ENCODE results near the gene SCAF1. TPM values are rescaled to one million over a fixed set of nuclear protein-coding genes. Genes with fewer than 3 reads are reported as not detected.

SCAF1 gene
- polyA plus RNA-seq, 1 experiment: 3.4 TPM

DNA sequence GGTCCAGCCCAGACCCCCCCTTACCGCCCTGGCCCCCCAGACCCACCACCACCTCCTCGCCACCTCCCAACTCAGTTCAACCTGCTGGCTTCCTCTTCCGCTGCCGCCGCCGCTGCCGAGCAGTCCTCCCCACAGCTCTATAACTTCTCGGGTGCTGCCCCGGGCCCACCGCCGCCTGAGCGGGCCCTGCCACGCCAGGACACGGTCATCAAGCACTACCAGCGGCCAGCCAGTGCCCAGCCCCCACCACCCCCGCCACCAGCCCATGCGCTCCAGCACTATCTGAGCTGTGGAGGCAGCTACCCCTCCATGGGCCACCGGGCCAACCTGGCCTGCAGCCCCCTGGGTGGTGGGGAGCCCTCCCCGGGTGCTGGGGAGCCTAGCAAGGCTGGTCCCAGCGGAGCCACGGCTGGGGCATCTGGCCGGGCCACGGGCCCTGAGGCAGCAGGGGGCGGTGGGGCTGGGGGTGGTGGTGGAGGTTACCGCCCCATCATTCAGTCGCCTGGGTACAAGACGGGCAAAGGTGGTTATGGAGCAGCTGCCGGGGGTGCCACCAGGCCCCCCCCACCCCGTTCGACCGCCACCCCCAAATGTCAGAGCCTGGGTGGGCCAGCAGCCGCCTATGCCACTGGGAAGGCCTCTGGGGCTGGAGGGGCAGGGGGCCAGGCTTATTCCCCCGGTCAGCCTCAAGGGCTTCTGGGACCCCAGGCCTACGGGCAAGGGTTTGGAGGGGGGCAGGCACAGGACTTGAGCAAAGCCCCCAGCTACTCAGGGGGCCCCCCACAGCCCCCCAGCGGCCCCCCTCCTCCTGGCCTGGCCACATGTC, 46.8 kb upstream of the SCAF1 start:
- Histone ChIP-seq H3K36me3 (ENCODE audit: control insufficient read depth, insufficient read depth, low read length) (peaks cover 17% of the 10 kb centered on the region), H3K4me3 (ENCODE audit: low read depth, low read length) (no peak overlapping the region), H3K27me3 (ENCODE audit: control insufficient read depth, insufficient read depth, low read length) (no peaks in the 10 kb centered on the region)
- POLR2A ChIA-PET: no interaction called here
- TF ChIP-seq, protein P1, sequence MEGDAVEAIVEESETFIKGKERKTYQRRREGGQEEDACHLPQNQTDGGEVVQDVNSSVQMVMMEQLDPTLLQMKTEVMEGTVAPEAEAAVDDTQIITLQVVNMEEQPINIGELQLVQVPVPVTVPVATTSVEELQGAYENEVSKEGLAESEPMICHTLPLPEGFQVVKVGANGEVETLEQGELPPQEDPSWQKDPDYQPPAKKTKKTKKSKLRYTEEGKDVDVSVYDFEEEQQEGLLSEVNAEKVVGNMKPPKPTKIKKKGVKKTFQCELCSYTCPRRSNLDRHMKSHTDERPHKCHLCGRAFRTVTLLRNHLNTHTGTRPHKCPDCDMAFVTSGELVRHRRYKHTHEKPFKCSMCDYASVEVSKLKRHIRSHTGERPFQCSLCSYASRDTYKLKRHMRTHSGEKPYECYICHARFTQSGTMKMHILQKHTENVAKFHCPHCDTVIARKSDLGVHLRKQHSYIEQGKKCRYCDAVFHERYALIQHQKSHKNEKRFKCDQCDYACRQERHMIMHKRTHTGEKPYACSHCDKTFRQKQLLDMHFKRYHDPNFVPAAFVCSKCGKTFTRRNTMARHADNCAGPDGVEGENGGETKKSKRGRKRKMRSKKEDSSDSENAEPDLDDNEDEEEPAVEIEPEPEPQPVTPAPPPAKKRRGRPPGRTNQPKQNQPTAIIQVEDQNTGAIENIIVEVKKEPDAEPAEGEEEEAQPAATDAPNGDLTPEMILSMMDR (IDR thresholded peaks at IDR 0.05; ENCODE audit: insufficient read depth, low read depth, low read length): no peak
- DNase-seq (ENCODE audit: low read depth): no peak
- CTCF ChIA-PET: interaction anchor here (1.1 kb wide), 1 partner anchor 25 kb away, joined by 3 read pairs; no protein-coding TSS in a partner anchor

DNA sequence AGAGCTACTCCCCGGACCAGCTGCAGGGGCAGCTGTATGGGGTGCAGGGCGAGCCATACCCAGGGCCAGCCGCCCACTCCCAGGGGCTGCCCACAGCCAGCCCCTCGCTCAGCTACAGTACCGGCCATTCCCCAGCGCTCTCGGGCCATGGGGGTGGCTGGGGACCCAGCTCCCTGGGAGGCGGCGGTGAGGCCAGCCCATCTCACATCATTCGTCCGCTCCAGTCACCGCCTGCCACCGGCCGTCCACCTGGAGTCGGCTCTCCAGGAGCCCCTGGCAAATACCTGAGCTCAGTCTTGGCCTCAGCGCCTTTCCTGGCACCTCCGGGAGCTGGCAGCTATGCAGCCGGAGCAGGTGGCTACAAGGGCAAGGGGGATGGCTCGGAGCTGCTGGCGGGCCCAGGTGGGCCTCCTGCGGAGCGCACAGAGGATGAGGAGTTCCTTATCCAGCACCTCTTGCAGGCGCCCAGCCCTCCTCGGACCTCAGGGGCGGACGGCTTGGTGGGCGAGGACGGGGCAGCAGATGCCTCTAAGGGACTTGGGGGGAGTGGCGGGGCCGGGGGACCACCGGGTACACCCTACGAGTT, 46.1 kb upstream of the SCAF1 start:
- POLR2A ChIA-PET: no interaction called here
- TF ChIP-seq, protein P1 (IDR thresholded peaks at IDR 0.05; ENCODE audit: insufficient read depth, low read depth, low read length): no peak
- no peak for DNase-seq (ENCODE audit: low read depth)
- Histone ChIP-seq H3K36me3 (ENCODE audit: control insufficient read depth, insufficient read depth, low read length) (peaks cover 17% of the 10 kb centered on the region), H3K4me3 (ENCODE audit: low read depth, low read length) (no peak overlapping the region), H3K27me3 (ENCODE audit: control insufficient read depth, insufficient read depth, low read length) (no peaks in the 10 kb centered on the region)
- CTCF ChIA-PET: interaction anchor here (1.1 kb wide), 1 partner anchor 25 kb away, joined by 3 read pairs; no protein-coding TSS in a partner anchor

DNA sequence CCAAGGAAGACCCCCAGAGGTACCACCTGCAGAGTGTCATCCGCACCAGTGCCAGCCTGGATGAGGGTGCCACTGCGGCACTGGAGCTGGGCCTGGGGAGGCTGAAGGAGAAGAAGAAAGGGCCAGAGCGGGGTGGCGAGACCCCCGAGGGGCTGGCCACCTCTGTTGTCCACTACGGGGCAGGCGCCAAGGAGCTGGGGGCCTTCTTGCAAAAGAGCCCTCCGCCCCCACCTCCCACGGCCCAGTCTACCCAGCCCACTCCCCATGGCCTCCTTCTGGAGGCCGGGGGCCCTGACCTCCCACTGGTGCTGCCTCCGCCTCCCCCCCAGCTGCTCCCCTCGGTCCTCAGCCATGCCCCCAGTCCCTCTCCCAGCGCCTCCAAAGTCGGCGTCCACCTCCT, 45.6 kb upstream of the SCAF1 start:
- no peak overlapping the region for H3K4me3 ChIP-seq (ENCODE audit: low read depth, low read length)
- TF ChIP-seq, protein P1 (IDR thresholded peaks at IDR 0.05; ENCODE audit: insufficient read depth, low read depth, low read length): no peak
- ChIA-PET POLR2A (no interaction called here), CTCF (interaction anchor here (1.1 kb wide), 1 partner anchor 26 kb away, joined by 3 read pairs; no protein-coding TSS in a partner anchor)
- no peak for DNase-seq (ENCODE audit: low read depth)
- peaks cover 19% of the 10 kb centered on the region for H3K36me3 ChIP-seq (ENCODE audit: control insufficient read depth, insufficient read depth, low read length)
- no peaks in the 10 kb centered on the region for H3K27me3 ChIP-seq (ENCODE audit: control insufficient read depth, insufficient read depth, low read length)

DNA sequence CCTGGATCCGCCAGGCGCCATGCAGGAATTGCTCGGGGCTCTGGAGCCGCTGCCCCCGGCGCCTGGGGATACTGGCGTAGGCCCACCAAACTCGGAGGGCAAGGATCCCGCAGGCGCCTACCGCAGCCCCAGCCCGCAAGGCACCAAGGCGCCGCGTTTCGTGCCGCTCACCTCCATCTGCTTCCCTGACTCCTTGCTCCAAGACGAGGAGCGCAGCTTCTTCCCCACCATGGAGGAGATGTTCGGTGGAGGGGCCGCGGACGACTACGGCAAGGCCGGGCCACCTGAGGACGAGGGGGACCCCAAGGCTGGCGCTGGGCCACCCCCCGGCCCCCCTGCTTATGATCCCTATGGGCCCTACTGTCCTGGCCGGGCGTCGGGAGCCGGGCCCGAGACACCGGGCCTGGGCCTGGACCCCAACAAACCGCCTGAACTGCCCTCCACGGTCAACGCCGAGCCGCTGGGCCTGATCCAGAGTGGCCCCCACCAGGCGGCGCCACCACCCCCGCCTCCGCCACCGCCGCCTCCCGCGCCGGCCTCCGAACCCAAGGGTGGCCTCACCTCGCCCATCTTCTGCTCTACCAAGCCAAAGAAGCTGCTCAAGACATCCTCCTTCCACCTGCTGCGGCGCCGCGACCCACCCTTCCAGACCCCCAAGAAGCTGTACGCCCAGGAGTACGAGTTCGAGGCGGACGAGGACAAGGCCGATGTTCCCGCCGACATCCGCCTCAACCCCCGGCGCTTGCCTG, 44.9 kb upstream of the SCAF1 start:
- TF ChIP-seq, protein P1 (IDR thresholded peaks at IDR 0.05; ENCODE audit: insufficient read depth, low read depth, low read length): no peak
- Histone ChIP-seq H3K4me3 (ENCODE audit: low read depth, low read length) (no peak overlapping the region), H3K27me3 (ENCODE audit: control insufficient read depth, insufficient read depth, low read length) (no peaks in the 10 kb centered on the region), H3K36me3 (ENCODE audit: control insufficient read depth, insufficient read depth, low read length) (peaks cover 21% of the 10 kb centered on the region)
- ChIA-PET POLR2A (no interaction called here), CTCF (no interaction called here)
- DNase-seq (ENCODE audit: low read depth): no peak

DNA sequence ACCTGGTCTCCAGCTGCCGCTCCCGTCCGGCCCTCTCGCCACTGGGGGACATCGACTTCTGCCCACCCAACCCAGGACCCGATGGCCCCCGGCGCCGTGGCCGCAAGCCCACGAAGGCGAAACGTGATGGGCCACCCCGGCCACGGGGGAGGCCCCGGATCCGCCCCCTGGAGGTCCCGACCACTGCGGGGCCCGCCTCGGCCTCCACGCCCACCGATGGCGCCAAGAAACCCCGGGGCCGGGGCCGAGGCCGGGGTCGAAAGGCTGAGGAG, 44.4 kb upstream of the SCAF1 start:
- TF ChIP-seq, protein P1 (IDR thresholded peaks at IDR 0.05; ENCODE audit: insufficient read depth, low read depth, low read length): no peak
- no peak overlapping the region for H3K4me3 ChIP-seq (ENCODE audit: low read depth, low read length)
- CTCF ChIA-PET: no interaction called here
- no peaks in the 10 kb centered on the region for H3K27me3 ChIP-seq (ENCODE audit: control insufficient read depth, insufficient read depth, low read length)
- POLR2A ChIA-PET: no interaction called here
- no peak for DNase-seq (ENCODE audit: low read depth)
- H3K36me3 ChIP-seq (ENCODE audit: control insufficient read depth, insufficient read depth, low read length): peaks cover 22% of the 10 kb centered on the region

Measured in BJ (cell line).